GM19099 (cell line): ENCODE results near the gene ACSS2.

Source experiments
- POLR2A ChIP-seq: IDR thresholded peaks from 3 replicates; pipeline ENCODE4 v1.6.1; 2011; ENCODE audit warnings: low read depth; ENCODE audit not compliant: insufficient read length; ENCODE audit errors: extremely low read depth

ACSS2 gene

GRCh38 chr20:34926581-34926980 is 50.2 kb downstream of the ACSS2 start:
- TF ChIP-seq POLR2A, result no peak

GRCh38 chr20:34927736-34928135 is 51.3 kb downstream of the ACSS2 start:
- TF ChIP-seq POLR2A, result no peak

- no peak for TF ChIP-seq POLR2A
Observed at GRCh38 chr20:34928411-34928810, 52.0 kb downstream of the ACSS2 start.

GRCh38 chr20:34931771-34932170 is 55.4 kb downstream of the ACSS2 start:
- TF ChIP-seq POLR2A, result no peak

GRCh38 chr20:34938466-34939163 is 62.2 kb downstream of the ACSS2 start:
- no peak for TF ChIP-seq POLR2A

GRCh38 chr20:34940081-34940481 is 63.7 kb downstream of the ACSS2 start:
- TF ChIP-seq POLR2A, result no peak

GRCh38 chr20:34941226-34941625 is 64.8 kb downstream of the ACSS2 start:
- no peak for TF ChIP-seq POLR2A

GRCh38 chr20:34942301-34942700 is 65.9 kb downstream of the ACSS2 start:
- TF ChIP-seq POLR2A, result no peak

GRCh38 chr20:34943808-34944567 is 67.6 kb downstream of the ACSS2 start:
- TF ChIP-seq POLR2A, result no peak

GRCh38 chr20:34945315-34946077 is 69.1 kb downstream of the ACSS2 start:
- no peak for TF ChIP-seq POLR2A

- no peak for TF ChIP-seq POLR2A
Observed at GRCh38 chr20:34946661-34947060, 70.2 kb downstream of the ACSS2 start.

GRCh38 chr20:34947336-34947735 is 70.9 kb downstream of the ACSS2 start:
- no peak for TF ChIP-seq POLR2A

- TF ChIP-seq POLR2A, result no peak
Observed at GRCh38 chr20:34948030-34948429, 71.6 kb downstream of the ACSS2 start.

- TF ChIP-seq POLR2A, result no peak
Observed at GRCh38 chr20:34949120-34949519, 72.7 kb downstream of the ACSS2 start.

- no peak for TF ChIP-seq POLR2A
Observed at GRCh38 chr20:34951252-34951651, 74.8 kb downstream of the ACSS2 start.

- TF ChIP-seq POLR2A, result no peak
Observed at GRCh38 chr20:34951652-34952051, 75.2 kb downstream of the ACSS2 start.
